Esophagus muscularis mucosa (tissue), 3 donors: ENCODE data around the gene PIK3IP1.

ENCODE experiments used
- POLR2A ChIP-seq: fragments of 450-650 bp; IDR thresholded peaks from one replicate; pipeline ENCODE4 v1.6.1; 2017; ENCODE audit warnings: antibody characterized with exemption, moderate library complexity, mild to moderate bottlenecking, low read depth
- POLR2AphosphoS5 ChIP-seq, 2 donors: sonication (generic); formaldehyde crosslinking; IDR thresholded peaks; one replicate each; pipeline ENCODE4 v1.6.1; 2017; ENCODE audit warnings: antibody characterized with exemption in 2 of 2
- TF ChIP-seq, protein P1 (sequence below), 3 experiments: fragments of 200-600 bp in 2 of 3; fragments of 450-650 bp in 1 of 3; sonication (generic) in 2 of 3; IDR thresholded peaks; one replicate each; pipeline ENCODE4 v1.5.1; 2017 to 2019; ENCODE audit warnings: antibody characterized with exemption in 3 of 3, mild to moderate bottlenecking in 2 of 3, moderate library complexity in 1 of 3

DNA sequence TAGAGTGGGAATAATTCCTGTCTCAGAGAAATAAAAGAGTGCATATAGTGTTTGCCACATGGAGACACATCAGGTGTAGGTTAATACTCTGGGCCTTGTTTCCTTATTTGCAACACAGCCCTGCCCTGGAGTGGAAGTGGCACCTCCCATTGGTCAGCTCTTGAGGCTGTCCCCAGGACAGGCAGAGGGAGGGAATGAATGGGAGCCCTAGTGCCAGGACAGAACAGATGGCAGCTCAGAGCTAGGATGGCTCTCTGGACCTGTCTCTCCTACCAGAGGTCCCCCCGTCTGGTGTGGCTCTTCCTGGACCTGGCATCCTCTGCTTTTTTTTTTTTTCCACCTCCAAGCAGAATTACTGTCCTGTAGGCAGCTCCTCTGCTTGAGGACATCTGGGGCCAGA lies 44.6 kb downstream of the PIK3IP1 start:
- TF ChIP-seq POLR2A (no peak), POLR2AphosphoS5 (IDR thresholded peaks at IDR 0.05) (no peak)
- TF ChIP-seq, protein P1, sequence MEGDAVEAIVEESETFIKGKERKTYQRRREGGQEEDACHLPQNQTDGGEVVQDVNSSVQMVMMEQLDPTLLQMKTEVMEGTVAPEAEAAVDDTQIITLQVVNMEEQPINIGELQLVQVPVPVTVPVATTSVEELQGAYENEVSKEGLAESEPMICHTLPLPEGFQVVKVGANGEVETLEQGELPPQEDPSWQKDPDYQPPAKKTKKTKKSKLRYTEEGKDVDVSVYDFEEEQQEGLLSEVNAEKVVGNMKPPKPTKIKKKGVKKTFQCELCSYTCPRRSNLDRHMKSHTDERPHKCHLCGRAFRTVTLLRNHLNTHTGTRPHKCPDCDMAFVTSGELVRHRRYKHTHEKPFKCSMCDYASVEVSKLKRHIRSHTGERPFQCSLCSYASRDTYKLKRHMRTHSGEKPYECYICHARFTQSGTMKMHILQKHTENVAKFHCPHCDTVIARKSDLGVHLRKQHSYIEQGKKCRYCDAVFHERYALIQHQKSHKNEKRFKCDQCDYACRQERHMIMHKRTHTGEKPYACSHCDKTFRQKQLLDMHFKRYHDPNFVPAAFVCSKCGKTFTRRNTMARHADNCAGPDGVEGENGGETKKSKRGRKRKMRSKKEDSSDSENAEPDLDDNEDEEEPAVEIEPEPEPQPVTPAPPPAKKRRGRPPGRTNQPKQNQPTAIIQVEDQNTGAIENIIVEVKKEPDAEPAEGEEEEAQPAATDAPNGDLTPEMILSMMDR (IDR thresholded peaks at IDR 0.05), result no peak
